ENCODE data around the gene PTPN6.

GRCh38 chr12:6932766-6933165, 18.4 kb upstream of the PTPN6 start:
- TF ChIP-seq HNRNPLL (IDR thresholded peaks at IDR 0.05; ENCODE audit: low read depth, low read length, poor library complexity, severe bottlenecking), result no peak
- TF ChIP-seq KAT7 (CRISPR knock-in tag; IDR thresholded peaks at IDR 0.05; ENCODE audit: borderline replicate concordance), result no peak
- TF ChIP-seq THRA (CRISPR knock-in tag; IDR thresholded peaks at IDR 0.05; ENCODE audit: borderline replicate concordance), result no peak
- TF ChIP-seq EZH2 (conservative IDR thresholded peaks at IDR 0.05; ENCODE audit: low read depth, low read length), result no peak
- no peak for TF ChIP-seq CTCF (CRISPR knock-in tag; IDR thresholded peaks at IDR 0.05)
- TF ChIP-seq ZNF546 (CRISPR knock-in tag; conservative IDR thresholded peaks at IDR 0.05), result no peak
- TF ChIP-seq CC2D1A (CRISPR knock-in tag; IDR thresholded peaks at IDR 0.05), result no peak
- no peak for TF ChIP-seq MXI1 (IDR thresholded peaks at IDR 0.05; ENCODE audit: borderline replicate concordance, low read depth, low read length)
- TF ChIP-seq BCLAF1 (IDR thresholded peaks at IDR 0.05), result no peak
